Astrocyte of the spinal cord (primary cell): ENCODE results near the gene PPIL3.

Source experiments
- DNase-seq: peaks from one replicate; pipeline ENCODE4 v3.0.0; 2011; ENCODE audit warnings: low read depth, low spot score
- H3K4me3 ChIP-seq: 2 replicates; pipeline ENCODE4 v1.5.1; 2011; ENCODE audit warnings: low read depth, mild to moderate bottlenecking, low read length, moderate library complexity
- CTCF ChIP-seq: IDR thresholded peaks from 2 replicates; pipeline ENCODE4 v1.5.1; 2012; ENCODE audit warnings: low read depth, mild to moderate bottlenecking, low read length, inconsistent platforms
- in situ Hi-C: cut with HindIII; loops from 2 replicates; pipeline ENCODE4 v1.10.0; 2017; ENCODE audit warnings: low sequenced_read_pairs

The PPIL3 gene

GRCh38 chr2:200871151-200871550 is 17.7 kb downstream of the PPIL3 start:
- in situ Hi-C loops, result no loop called here
- no peak for TF ChIP-seq CTCF
- H3K4me3 ChIP-seq, result no peak overlapping the region
- DNase-seq, result no peak

- no peak for TF ChIP-seq CTCF
- H3K4me3 ChIP-seq, result no peak overlapping the region
- DNase-seq, result no peak
- in situ Hi-C loops, result no loop called here
These were observed 19.9 kb downstream of the PPIL3 start for GRCh38 chr2:200869014-200869413.

GRCh38 chr2:200864176-200865034 is 24.5 kb downstream of the PPIL3 start, which contains the start of gene CLK1:
TSS of gene CLK1 (minus strand) at chr2:200864658. CDS start at chr2:200861862, 2,796 bp downstream.
- no peak for TF ChIP-seq CTCF
- DNase-seq, result peak; percentile 95
- in situ Hi-C loops, result no loop called here
- peak within 1 kb of the TSS; percentile 99 for H3K4me3 ChIP-seq

- no peak for DNase-seq
- in situ Hi-C loops, result no loop called here
- TF ChIP-seq CTCF, result no peak
- peak overlapping the region; percentile 99 for H3K4me3 ChIP-seq
These were observed 25.1 kb downstream of the PPIL3 start for GRCh38 chr2:200863782-200864175.

- no peak for TF ChIP-seq CTCF
- H3K4me3 ChIP-seq, result peak overlapping the region; percentile 99
- peak; percentile 71 for DNase-seq
- in situ Hi-C loops, result no loop called here
These were observed 26.3 kb downstream of the PPIL3 start for GRCh38 chr2:200862532-200863000.

GRCh38 chr2:200861617-200862155 is 27.2 kb downstream of the PPIL3 start:
- no peak for TF ChIP-seq CTCF
- in situ Hi-C loops, result no loop called here
- H3K4me3 ChIP-seq, result peak overlapping the region; percentile 99
- DNase-seq, result no peak
